A673 (cell line): ENCODE measurements around the gene NT5C2.

ENCODE experiments used
- CTCF ChIP-seq: fragments of 300-800, 200-600 bp; sonication (generic); conservative IDR thresholded peaks from 2 replicates; pipeline ENCODE4 v1.5.1; 2017; ENCODE audit warnings: low read depth, mild to moderate bottlenecking, antibody characterized with exemption, low read length, moderate library complexity, mixed read lengths
- EZH2 ChIP-seq: fragments of 200-600 bp; sonication (generic); IDR thresholded peaks from 2 replicates; pipeline ENCODE4 v1.6.1; 2017; ENCODE audit warnings: borderline replicate concordance, low read depth, mild to moderate bottlenecking, mixed read lengths, antibody characterized with exemption, low read length; ENCODE audit not compliant: poor library complexity, severe bottlenecking

GRCh38 chr10:103202319-103202718 is 9.2 kb upstream of the NT5C2 start:
- no peak for TF ChIP-seq CTCF
- no peak for TF ChIP-seq EZH2
